Tongue (tissue), 2 donors: ENCODE results near the gene MAN1C1. TPM values are rescaled to one million over a fixed set of nuclear protein-coding genes. Genes with fewer than 3 reads are reported as not detected.

Experiments
- DNase-seq: peaks from one replicate; pipeline ENCODE4 v3.0.0-alpha.2; 2015
- total RNA-seq: library from RNA; depleted of rRNA; stranded (reverse); fragments of >200 nt; gene quantifications from one replicate; pipeline ENCODE4 v1.2.3, GENCODE V29; 2014

MAN1C1 gene
- total RNA-seq, 1 donor from 2014 or later, result 8.7 TPM

DNA sequence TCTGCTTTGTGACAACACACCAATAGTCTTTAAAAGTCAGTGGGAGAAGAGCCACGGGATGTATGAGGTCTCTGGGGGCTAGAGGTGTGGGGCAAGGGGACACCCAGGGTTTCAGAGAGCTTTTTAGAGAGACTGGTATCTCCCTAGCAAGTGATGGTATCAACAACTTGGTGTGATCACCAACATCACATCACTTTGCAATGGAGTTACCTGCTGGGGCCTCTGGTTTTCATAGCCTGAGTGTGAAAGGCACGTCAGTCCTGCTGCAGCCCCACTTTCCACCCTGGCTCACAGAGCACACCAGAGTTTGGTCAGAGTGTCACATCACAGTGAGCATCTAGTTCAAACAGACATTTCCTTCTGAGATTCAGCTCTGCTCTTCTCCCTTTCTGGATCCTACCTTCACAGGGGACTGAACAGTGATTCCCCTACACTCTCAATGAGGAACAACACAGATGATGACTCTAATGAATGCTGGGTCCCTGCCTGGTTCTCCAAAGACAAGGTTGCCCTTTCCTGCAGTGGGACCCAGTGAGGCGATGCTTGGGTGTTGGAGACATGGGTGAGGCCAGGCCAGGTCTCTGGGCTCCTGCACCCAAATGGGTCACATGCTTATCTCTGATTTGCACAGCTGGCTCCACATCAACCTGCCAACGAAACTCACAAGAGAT is 2.0 kb upstream of the MAN1C1 start:
- DNase-seq, result no peak

DNA sequence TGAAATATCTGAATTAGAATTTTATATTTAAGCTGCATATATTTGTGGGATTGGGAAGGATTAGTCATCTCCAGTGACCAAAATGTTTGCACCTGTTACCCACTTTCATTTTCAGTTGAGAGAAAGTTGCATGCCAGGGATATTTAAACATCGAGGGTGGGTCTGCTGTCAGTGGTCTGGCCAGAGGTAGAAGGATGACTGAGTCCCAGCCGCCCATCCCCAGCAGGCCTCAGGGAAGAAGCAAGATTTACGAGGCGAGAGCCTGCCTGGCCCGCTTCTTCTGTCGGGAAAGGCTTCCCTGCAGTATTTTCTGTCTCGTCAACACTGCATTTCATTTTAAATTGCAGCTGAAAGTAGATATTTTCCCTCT is 1.4 kb upstream of the MAN1C1 start:
- no peak for DNase-seq

DNA sequence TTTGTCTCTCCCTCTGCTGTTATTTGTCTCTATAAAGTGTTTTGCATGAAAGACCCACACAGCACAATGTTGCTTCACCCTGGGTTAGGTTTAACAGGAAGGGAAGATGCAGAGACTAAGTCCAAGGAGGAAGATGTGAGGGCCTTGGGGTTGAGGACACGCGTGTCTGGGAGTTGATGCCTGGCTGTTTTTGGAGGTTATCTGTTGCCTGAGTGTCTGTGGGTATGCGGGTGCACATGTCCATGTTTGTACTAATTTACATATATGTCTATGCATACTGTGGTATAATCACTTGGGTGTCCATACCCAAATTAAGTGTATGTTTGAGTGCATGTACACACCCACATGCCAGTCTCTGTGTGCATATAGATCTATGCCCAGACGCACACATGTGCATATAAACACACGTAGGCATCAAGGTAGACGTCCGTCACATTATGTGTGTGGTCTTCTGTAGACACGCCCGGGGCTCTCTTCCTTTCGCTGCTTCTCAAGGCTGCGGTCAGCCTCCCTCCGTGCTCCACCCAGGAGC is 962 bp upstream of the MAN1C1 start:
- DNase-seq, result no peak

DNA sequence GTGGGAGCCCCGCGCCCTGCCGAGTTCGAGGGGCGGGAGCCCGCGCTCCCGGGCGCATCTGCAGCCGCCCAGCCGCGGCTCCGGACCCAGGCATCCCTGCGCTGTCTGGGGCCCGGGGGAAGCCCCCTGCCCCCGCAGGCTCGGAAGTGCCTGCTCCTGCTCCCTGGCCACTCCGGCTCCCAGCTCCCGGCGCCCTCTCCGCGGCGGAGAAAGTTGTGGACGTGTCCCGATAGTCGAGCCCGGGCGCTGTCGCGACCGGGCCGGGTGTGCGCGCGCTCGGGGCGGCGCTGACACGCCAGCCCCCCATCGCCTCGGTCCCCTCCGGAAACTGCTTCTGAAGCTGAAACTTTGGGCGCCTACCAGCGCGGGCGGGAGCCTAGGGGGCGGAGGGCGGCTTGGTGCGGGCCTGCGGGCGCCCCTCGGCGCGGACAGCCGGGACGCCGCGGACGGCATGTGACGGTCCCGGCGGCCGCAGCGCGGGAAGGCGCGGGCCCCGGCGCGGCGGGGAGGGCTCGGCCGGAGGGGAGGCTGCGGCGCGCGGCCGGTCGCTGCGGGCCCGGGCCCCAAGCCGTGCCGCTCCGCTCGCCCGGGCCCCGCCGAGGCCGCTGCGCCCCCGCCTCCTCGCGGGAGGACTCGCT is 515 bp downstream of the MAN1C1 start:
- DNase-seq, result peak; percentile 23

DNA sequence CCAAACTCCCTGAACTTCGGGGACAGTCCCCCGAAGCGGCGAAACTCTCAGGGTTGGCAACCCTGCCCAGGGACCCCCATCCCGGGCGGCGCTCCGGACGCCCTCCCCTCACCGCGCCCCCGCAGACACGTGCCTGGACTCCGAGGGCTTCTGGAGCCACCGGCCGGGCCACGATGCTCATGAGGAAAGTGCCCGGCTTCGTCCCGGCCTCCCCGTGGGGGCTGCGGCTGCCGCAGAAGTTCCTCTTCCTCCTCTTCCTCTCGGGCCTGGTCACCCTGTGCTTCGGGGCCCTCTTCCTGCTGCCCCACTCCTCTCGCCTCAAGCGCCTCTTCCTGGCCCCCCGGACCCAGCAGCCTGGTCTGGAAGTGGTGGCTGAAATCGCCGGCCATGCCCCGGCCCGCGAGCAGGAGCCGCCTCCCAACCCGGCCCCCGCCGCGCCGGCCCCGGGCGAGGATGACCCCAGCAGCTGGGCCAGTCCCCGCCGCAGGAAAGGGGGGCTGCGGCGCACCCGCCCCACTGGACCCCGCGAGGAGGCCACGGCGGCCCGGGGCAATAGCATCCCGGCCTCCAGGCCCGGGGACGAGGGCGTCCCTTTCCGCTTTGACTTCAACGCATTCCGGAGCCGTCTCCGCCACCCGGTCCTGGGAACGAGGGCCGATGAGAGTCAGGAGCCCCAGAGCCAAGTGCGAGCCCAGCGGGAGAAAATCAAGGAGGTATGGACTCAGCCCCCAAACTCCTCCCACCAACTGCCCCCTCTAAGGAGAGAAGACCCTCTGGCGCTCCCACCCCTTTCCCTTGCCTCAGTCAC is 1.2 kb downstream of the MAN1C1 start:
- DNase-seq, result peak; percentile 16

DNA sequence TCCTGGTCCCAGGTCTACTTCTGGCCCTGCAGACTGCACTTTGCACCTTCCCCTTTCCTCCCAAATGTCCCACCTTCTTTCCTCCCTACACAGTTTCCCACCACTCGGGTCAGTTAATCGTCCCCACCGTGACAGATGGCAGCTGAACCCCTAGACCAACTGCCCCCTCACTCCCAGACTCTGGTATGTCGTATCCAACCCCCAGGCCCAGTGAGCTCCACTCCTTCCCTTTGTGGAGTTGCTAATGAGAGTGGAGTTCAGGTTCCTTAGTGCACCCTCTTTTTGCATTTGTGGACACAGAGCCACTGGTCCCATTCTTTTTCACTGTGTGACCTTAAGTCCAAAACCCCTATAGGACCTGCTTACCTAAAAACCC is 1.8 kb downstream of the MAN1C1 start:
- no peak for DNase-seq

DNA sequence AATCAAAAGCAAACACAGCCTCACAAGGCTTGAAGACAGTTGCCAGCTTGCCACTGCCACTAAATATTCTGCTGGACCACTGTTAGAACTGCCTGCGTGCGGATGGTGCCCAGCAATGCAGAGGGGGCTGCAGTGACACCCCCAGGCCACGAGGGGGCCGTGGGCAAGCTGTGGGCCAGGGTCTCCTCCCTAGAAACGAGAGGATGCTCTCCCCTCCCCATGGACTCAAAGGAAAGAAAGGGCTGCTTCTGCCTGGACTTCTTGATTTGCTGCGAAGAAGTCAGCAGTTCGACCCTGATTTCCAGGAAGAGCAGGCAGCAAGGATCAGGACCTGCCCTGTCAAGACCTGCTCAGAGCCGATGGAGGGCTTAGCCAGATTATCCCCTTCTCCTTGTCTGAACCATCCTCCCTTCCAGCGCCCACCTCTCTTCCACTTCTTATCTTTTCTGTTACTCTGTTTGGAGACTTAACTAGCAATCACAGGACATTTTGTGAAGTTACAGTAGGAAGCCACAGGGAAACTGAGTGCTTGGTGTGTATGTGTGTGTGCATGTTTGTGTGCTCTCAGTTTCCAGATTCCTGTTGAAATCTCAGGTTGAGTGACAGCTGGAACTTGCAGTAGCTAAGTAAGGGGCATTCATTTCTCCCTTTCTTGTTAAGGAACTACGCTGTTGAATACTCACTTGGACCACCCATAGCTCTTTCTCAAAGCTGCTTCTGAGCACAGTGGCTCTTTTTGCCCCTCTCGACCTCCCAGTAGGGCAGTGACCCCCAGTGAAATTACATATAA is 2.7 kb downstream of the MAN1C1 start:
- DNase-seq, result peak; percentile 76

DNA sequence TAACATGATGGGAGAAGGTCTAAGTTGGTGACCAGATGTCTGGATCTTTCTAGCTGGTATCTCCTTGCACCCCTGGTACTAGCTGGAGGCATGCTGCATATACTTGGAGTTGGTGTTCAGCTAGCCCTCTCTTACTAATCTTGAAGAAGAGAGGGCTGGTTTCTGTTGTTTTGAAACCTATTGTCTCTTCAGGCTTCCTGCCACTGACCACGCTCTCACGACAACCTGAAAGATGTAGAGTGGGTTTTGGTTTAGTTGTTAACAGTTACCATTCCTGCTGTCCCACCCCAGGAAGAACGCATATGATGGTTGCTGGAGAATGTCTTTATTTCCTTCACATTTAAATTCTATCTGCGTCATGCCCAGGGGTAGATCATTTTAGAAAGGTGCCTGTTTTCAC is 3.6 kb downstream of the MAN1C1 start:
- no peak for DNase-seq

DNA sequence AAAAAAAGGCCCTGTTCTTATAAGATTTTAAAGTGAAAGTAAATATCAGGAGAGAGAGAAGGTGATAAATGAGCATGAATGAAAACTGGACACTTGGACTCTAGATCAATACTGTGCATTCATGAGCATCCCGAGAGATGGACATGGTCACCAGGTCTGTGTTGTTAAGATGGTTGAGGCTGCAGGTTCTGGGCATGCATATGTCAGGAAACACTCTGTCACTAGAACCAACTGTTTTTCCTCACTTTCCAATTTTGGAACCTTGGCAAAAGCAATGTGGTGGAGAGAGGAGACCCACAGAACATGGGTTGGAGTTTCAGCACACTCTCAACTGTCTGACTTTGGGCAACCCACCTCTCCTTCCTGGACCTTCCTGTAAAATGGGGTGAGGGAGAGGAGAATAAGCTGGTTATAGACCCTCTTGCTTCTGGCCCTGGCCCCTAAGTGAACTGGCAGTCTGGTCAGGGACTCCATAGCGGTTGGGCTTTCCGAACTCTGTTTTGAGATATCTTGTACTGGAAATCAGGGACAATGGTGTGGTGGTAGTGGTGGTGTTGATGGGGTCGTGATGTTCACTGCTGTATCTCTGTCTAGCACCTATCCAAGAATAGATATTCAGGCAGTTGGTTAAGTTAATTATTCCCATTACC is 4.2 kb downstream of the MAN1C1 start:
- no peak for DNase-seq

DNA sequence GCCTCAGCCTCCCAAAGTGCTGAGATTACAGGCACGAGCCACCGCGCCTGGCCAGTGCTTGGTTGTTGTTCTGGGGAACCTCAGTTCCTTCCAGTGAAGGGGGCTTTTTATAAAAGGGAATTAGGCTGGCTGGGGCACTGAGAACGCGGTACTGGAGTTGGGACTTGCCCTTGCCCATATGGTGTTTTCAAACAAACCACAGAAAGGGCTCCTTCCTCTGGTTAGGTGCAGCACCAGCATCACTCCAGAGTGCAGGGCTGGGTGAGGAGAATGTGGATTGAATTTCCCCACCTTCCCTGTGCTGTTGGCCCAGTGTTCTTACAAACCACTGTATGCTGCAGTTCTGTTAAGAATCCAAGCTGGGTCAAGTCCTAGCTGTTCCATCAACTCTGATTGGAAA is 5.3 kb downstream of the MAN1C1 start:
- DNase-seq, result no peak

DNA sequence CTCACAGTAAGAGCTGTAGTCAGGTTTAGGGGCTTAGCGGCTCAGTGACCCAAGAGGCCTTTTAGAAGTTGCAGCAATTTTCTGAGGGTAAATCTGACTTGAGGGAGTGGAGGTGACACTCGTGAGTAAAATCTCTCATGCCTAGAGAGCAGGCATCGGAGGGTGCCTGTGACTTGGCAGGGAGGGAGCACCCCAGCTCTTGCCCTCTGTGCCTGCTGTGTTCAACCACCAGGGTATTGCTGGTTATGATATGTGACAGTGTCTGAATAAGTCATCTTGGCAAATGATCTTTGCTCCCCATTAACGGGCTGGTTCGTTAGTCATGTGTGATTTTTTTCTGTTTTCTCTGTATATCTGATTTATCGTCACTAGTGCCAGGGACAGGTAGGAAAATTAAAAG is 5.9 kb downstream of the MAN1C1 start:
- no peak for DNase-seq

DNA sequence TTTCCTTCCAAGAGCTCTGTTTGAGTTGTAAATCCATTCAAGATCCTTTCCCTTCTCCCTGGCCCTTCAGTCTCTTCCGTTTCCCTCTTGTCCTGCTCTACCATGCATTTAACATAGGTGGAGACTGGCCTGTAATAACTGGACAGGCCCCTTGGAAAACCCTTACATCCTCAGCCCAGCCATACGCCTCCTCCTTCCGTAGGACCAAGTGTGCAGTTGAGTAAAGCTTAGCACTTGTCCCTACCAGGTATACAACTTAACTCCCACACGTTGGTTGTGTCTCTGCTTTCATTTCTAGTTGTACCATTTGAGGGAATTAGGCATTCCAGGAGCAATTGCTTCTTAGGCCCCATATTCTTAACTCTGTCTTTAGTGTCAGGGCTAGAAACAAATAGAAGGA is 6.4 kb downstream of the MAN1C1 start:
- DNase-seq, result no peak

DNA sequence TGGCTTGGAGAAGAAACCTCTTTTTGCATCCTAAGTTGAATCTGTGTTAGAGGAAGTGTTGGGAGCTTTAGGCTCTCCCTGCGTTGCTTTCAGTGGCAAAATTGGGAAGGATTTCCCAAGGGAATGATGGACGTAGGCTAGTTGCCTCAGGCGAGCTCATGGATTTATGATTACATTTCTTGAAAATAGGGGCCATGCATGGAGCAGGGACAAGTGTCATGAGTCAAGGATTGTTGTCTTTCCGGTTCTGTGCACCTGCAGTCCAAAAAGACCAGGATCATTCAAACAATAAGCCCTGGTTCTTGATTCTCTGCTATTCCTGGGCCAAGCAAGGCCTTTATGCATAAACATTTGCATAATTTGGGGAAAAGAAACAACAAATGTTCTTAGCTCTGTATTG is 7.1 kb downstream of the MAN1C1 start:
- DNase-seq, result no peak

DNA sequence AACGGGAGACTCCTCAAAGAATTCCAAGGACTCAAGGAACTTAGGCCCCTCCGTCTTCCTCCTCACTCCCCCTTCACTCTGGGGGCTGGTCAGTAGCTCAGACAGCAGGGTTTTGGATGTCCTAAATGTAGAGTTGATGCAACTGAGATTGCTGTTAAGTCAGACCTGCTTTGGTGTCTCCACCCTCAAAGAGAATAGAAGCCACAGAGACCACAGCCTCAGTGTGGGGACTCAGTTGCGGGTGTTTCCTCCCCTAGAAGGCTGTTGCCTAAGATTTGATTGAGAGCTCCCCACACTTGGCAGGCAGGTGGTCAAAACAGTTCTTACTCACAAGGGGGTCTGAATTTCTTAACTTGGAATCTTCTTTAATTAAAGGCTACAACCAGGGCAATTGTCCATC is 7.6 kb downstream of the MAN1C1 start:
- DNase-seq, result no peak

DNA sequence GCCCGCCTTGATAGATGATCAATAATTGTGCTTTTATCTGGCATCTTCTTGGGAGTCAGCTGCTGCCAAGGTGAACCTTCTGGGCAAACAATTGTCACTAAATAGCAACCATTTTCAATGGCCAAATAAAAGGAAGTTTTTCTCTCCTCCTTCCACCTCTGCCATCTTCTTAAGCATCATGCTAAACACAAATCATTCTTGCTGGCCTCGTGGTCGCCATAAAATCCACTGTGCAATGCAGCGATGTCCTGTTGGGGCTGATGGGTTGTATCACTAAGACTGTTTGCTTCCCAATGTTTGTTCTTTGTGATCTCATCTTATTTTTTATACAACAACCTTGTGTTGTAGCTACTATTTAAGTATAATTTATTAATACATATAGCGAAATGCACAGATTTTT is 8.0 kb downstream of the MAN1C1 start:
- no peak for DNase-seq

DNA sequence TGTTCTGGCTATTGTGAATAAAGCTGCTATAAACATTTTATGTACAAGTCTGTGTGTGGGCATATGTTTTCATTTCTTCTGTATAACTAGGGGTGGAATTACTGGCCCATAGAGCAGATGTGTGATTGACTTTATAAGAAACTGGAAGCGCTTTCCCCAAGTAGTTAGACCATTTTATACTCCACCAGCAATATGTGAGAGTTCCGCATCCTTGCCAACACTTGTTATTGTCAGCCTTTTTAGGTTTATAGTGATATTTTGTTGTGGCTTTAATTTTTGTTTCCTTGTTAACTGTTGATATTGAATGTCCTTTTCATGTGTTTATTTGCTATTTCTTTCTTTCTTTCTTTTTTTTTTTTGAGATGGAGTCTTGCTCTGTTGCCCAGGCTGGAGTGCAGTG is 9.4 kb downstream of the MAN1C1 start:
- no peak for DNase-seq

DNA sequence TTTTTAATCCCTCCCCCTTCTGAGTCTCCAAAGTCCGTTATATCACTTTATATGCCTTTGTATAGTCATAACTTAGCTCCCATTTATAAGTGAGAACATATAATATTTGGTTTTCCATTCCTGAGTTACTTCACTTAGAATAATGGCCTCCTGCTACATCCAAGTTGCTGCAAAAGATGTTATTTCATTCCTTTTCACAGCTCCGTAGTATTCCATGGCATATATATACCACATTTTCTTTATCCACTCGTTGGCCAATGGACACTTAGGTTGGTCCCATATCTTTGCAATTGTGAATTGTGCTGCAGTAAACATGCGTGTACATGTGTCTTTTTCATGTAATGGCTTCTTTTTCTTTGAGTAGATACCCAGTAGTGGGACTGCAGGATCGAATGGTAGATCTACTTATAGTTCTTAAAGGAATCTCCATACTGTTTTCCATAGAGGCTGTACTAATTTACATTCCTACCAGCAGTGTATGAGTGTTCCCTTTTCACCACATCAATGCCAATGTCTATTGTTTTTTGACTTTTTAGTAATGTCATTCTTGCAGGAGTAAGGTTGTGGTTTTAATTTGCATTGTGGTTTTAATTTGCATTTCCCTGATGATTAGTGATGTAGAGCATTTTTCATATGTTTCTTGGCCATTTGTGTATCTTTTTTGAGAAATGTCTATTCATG is 12.3 kb downstream of the MAN1C1 start:
- no peak for DNase-seq

DNA sequence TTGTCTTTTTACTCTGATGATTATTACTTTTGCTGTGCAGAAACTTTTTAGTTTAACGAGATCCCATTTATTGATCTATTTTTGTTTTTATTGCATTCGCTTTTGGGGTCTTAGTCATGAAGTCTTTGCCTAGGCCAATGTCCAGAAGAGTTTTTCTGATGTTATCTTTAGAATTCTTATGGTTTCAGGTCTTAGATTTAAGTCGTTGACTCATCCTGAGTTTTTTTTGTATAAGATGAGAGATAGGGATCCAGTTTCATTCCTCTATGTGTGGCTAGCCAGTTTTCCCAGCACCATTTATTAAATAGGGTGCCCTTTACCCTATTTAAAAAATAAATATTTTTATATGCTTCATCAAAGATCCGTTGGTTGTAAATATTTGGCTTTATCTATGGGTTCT is 13.2 kb downstream of the MAN1C1 start:
- DNase-seq, result no peak

DNA sequence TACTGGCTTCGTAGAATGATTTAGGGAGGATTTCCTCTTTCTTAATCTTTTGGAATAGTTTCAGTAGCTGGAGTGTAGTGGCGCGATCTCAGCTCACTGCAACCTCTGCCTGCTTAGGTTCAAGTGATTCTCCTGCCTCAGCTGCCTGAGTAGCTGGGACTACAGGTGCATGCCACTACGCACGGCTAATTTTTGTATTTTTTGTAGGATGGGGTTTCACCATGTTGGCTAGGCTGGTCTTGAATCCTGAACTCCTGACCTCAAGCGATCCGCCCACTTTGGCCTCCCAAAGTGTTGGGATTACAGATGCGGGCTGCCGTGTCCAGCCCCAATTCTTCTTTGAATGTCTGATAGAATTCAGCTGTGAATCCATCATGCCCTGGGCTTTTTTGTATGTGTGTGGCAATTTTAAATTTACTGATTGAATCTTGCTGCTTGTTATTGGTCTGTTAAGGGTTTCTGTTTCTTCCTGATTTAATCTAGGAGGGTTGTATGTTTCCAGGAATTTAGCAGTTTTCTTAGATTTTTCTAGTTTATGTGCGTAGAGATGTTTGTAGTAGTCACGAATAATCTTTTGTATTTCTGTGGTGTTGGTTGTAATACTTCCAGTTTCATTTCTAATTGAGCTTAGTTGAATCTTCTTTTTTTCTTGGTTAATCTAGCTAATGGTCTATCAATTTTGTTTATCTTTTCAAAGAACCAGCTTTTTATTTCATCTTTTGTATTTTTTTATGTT is 15.3 kb downstream of the MAN1C1 start:
- no peak for DNase-seq

DNA sequence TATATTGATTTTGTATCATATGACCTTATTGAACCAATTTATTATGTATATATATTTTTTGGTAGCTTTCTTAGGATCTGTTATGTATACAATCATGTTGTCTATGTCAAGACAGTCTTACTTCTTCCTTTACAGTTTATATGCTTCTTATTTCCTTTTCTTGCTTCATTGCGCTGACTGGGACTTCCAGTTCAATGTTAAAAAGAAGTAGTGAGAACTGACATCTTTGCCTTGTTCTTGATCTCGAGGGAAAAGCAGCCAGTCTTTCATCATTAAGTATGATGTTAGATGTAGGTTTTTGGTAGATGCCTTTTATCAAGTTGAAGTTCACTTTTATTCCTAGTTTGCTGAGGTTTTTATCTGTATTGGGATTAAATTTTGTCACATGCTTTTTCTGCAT is 17.5 kb downstream of the MAN1C1 start:
- DNase-seq, result no peak

DNA sequence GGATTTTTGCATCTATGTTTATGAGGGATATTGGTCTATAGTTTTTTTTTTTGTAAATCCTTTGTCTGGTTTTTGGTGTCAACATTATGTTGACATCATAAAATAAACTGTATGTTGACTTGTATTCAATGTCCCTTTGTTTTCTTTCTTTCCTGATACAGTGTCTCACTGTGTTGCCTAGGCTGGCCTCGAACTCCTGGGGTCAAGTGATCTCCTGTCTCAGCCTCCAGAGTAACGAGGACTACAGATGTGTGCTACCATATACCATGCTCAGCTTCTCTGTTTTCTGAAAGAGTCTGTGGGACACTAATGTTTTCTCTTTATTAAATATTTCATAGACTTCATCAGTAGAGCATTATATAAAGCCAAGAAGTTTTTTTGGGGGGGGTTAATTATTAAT is 18.3 kb downstream of the MAN1C1 start:
- DNase-seq, result no peak
